Skin of body (tissue), 2 donors: Measurements from ENCODE around the gene GPR180. TPM values are rescaled to one million over a fixed set of nuclear protein-coding genes. Genes with fewer than 3 reads are reported as not detected.

Experiments
- DNase-seq: peaks from one replicate; lab custom pipeline; 2025; lab: John Stamatoyannopoulos, UW
- total RNA-seq: library from RNA; depleted of rRNA; stranded (reverse); fragments of >200 nt; gene quantifications from one replicate; pipeline ENCODE4 v1.2.3, GENCODE V29; 2014

GPR180 gene
- total RNA-seq, result 9.9 TPM

GRCh38 chr13:94601446-94602431, at the start of gene GPR180:
Gene GPR180 (plus strand): TSS chr13:94601857. CDS start chr13:94601928, 71 bp downstream.
- peak; percentile 99 for DNase-seq

GRCh38 chr13:94552095-94552494, 49.6 kb upstream of the GPR180 start:
- DNase-seq, result no peak

- no peak for DNase-seq
These were observed 47.9 kb upstream of the GPR180 start for GRCh38 chr13:94553766-94554165.

GRCh38 chr13:94556041-94556440, 45.6 kb upstream of the GPR180 start:
- DNase-seq, result no peak

- DNase-seq, result no peak
These were observed 45.0 kb upstream of the GPR180 start for GRCh38 chr13:94556621-94557020.

- DNase-seq, result no peak
These were observed 43.9 kb upstream of the GPR180 start for GRCh38 chr13:94557684-94558235.

- no peak for DNase-seq
These were observed 42.9 kb upstream of the GPR180 start for GRCh38 chr13:94558716-94559115.

GRCh38 chr13:94559222-94559795, 42.3 kb upstream of the GPR180 start:
- no peak for DNase-seq

- no peak for DNase-seq
These were observed 41.5 kb upstream of the GPR180 start for GRCh38 chr13:94560116-94560515.

GRCh38 chr13:94561126-94561525, 40.5 kb upstream of the GPR180 start:
- DNase-seq, result no peak

GRCh38 chr13:94567581-94567980, 34.1 kb upstream of the GPR180 start:
- peak; percentile 43 for DNase-seq

- DNase-seq, result no peak
These were observed 33.2 kb upstream of the GPR180 start for GRCh38 chr13:94568443-94568842.

GRCh38 chr13:94569615-94570014, 32.0 kb upstream of the GPR180 start:
- no peak for DNase-seq

GRCh38 chr13:94579063-94579462, 22.6 kb upstream of the GPR180 start:
- no peak for DNase-seq

GRCh38 chr13:94583926-94584325, 17.7 kb upstream of the GPR180 start:
- DNase-seq, result no peak

GRCh38 chr13:94585543-94586101, 16.0 kb upstream of the GPR180 start:
- no peak for DNase-seq

GRCh38 chr13:94586371-94586770, 15.3 kb upstream of the GPR180 start:
- no peak for DNase-seq

- DNase-seq, result no peak
These were observed 13.1 kb upstream of the GPR180 start for GRCh38 chr13:94588541-94588940.

GRCh38 chr13:94590744-94591143, 10.9 kb upstream of the GPR180 start:
- DNase-seq, result no peak

- DNase-seq, result no peak
These were observed 6.4 kb upstream of the GPR180 start for GRCh38 chr13:94595001-94595949.
